Aorta (tissue), 5 donors: ENCODE measurements around the gene C4orf36. TPM values are rescaled to one million over a fixed set of nuclear protein-coding genes. Genes with fewer than 3 reads are reported as not detected.
"Not testable (repeated sequence)": the region's sequence is repeated elsewhere in the genome, so short reads cannot be mapped to it uniquely, and the experiment has no call there.

Source experiments
- ATAC-seq: fragments of 200-7000 bp; cut with Tn5 transposase; one replicate; pipeline ENCODE4 v1.9.1; 2022; ENCODE audit warnings: moderate library complexity; ENCODE audit not compliant: low FRiP score
- DNase-seq, 2 donors: peaks; one replicate each; pipeline ENCODE4 v3.0.0-alpha.2; 2020
- H3K27ac ChIP-seq, 2 donors: one replicate each; pipeline ENCODE4 v1.5.1; 2013; ENCODE audit warnings: low read length in 2 of 2, mild to moderate bottlenecking in 2 of 2, moderate library complexity in 2 of 2, control low read depth in 1 of 2, inconsistent platforms in 1 of 2, low read depth in 1 of 2
- H3K27me3 ChIP-seq, 2 donors: one replicate each; pipeline ENCODE4 v1.6.1; 2013; ENCODE audit warnings: control low read depth in 1 of 2, low read length in 1 of 2, mild to moderate bottlenecking in 1 of 2, moderate library complexity in 1 of 2; ENCODE audit not compliant: insufficient read depth in 2 of 2, control insufficient read depth in 1 of 2
- H3K36me3 ChIP-seq, 2 donors: one replicate each; pipeline ENCODE4 v1.6.1; 2013; ENCODE audit warnings: control low read depth in 1 of 2, low read length in 1 of 2, mild to moderate bottlenecking in 1 of 2; ENCODE audit not compliant: insufficient read depth in 2 of 2, control insufficient read depth in 1 of 2
- H3K4me1 ChIP-seq, 2 donors: one replicate each; pipeline ENCODE4 v1.6.1; 2013; ENCODE audit warnings: low read length in 2 of 2, control low read depth in 1 of 2, mild to moderate bottlenecking in 1 of 2, moderate library complexity in 1 of 2; ENCODE audit not compliant: insufficient read depth in 2 of 2, control insufficient read depth in 1 of 2
- H3K4me3 ChIP-seq, 2 donors: one replicate each; pipeline ENCODE4 v1.5.1; 2013; ENCODE audit warnings: low read length in 2 of 2, control low read depth in 1 of 2, mild to moderate bottlenecking in 1 of 2
- H3K9me3 ChIP-seq: one replicate; pipeline ENCODE4 v1.6.1; 2013; ENCODE audit warnings: mild to moderate bottlenecking, low read length; ENCODE audit not compliant: control insufficient read depth
- WGBS, 2 donors: extraction: QIAGEN DNeasy Blood & Tissue Kit; methylation state at CpG; one replicate each; pipeline ENCODE4 v1.1.7; 2013; 5-methylcytosine and 5-hydroxymethylcytosine counted together
- intact Hi-C, 2 donors: fragments of 100-400 bp; cut with DNase I; formaldehyde crosslinking; loops; one replicate each; pipeline versions ENCODE4 v1.14.2 to v1.15.0; 2022
- polyA plus RNA-seq, 2 donors: library from polyadenylated mRNA; stranded (reverse); fragments of 200-250 nt; gene quantifications; one replicate each; pipeline ENCODE4 v1.2.3, GENCODE V29; 2013
- total RNA-seq, 2 donors: library from RNA; stranded (reverse); fragmentation: NEBNext Ultra II Directional; extraction: Animal tissue kit (Norgen Biotek cat#: 25700); gene quantifications; one replicate each; pipeline ENCODE4 v1.2.1, GENCODE V29; 2021
- donor health status: healthy with polysubstance abuse.
- donor health status: Bipolar disorder and iron deficiency.
- donor health status: DM: no; HTN: no; CAD: no.
- donor health status: DM: no; HTN: no; CAD: no.
- donor health status: DM: yes; HTN: yes; CAD: no.

The C4orf36 gene
- total and polyA plus RNA-seq, 4 donors = 0.36 to 1.2 TPM; not detected in 2

DNA sequence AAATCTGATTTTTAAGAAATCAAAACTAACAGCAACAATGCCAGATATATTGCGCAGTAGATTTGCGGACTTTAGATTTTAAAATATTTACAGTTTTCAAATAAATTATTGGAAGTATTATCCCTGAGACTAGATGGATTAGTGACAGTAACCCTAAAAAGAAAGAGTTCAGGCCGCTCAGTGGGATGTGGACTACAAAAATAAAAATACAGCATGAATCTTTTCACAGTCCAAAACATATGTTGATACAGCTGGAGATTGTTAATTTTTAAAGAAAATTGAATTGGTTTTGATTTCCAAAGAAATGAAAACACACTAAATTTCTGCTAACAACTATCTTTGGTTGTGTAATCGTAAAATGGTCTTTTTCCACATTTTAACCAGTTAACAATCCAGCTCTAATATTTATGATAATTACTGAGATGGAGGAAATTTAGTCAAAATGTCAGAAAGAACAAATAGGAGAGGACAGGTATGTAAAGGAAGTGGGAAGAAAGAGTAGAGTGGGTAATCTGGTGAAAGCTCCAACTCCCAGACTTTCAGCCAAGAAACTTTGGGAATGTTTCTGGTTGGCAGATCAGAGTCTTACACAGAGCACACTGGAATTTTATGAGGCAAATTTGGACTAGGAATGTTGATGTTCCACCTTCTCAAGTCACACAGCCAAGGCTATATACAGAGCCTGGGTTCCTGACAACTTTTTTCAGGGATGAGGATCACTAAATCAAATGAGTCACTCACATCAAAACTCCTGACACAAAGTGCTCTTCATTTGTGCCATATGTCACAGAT is 15.1 kb downstream of the C4orf36 start:
- H3K4me1 ChIP-seq = no peaks in the 10 kb centered on the region
- H3K9me3 ChIP-seq = peaks cover 5% of the 10 kb centered on the region
- H3K36me3 ChIP-seq = no peaks in the 10 kb centered on the region
- peak overlapping the region in 1 of 2 donors; percentile 28 for H3K27ac ChIP-seq
- ATAC-seq (peak; percentile 59), DNase-seq (no peak)
- WGBS, 2 donors = 42 to 48% methylated on average over 4 of the region's 4 CpGs
- no peak overlapping the region for H3K4me3 ChIP-seq
- intact Hi-C loops = no loop called here
- no peaks in the 10 kb centered on the region for H3K27me3 ChIP-seq

- H3K4me3 ChIP-seq, H3K9me3 ChIP-seq, ATAC-seq, H3K27me3 ChIP-seq, intact Hi-C loops, H3K36me3 ChIP-seq, DNase-seq, H3K27ac ChIP-seq, H3K4me1 ChIP-seq: not testable (repeated sequence)
- 86 to 87% methylated on average over 4 of the region's 4 CpGs for WGBS, 2 donors
Measured at GRCh38 chr4:86875436-86875835, 16.8 kb downstream of the C4orf36 start.

GRCh38 chr4:86872135-86872534 is 20.1 kb downstream of the C4orf36 start:
- Histone ChIP-seq H3K4me1 (no peaks in the 10 kb centered on the region), H3K27me3 (no peaks in the 10 kb centered on the region), H3K4me3 (no peak overlapping the region), H3K27ac (no peak overlapping the region), H3K36me3 (no peaks in the 10 kb centered on the region), H3K9me3 (no peaks in the 10 kb centered on the region)
- DNase-seq (no peak), ATAC-seq (no peak)
- WGBS, 2 donors = 79 to 83% methylated on average over 4 of the region's 4 CpGs
- intact Hi-C loops = no loop called here

DNA sequence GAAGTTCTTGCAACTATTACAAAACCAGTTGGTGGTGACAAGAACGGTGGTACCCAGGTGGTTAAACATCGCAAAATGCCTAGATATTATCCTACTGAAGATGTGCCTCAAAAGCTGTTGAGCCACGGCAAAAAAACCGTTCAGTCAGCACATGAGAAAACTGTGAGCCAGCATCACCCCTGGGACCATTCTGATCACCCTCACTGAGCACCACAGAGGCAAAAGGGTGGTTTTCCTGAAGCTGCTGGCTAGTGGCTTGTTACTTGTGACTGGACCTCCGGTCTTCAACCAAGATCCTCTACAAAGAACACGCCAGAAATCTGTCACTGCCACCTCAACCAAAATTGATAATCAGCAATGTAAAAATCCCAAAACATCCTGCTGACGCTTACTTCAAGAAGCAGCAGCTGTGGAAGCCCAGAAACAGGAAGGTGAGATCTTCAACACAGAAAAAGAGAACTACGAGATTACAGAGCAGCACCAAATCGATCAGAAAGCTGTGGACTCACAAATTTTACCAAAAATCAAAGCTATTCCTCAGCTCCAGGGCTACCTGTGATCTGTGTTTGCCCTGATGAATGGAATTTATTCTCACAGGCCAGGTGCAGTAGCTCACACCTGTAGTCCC is 21.7 kb downstream of the C4orf36 start:
- no peaks in the 10 kb centered on the region for H3K4me1 ChIP-seq
- intact Hi-C loops = no loop called here
- no peak overlapping the region for H3K4me3 ChIP-seq
- no peak for ATAC-seq
- no peaks in the 10 kb centered on the region for H3K36me3 ChIP-seq
- H3K27me3 ChIP-seq = no peaks in the 10 kb centered on the region
- H3K9me3 ChIP-seq = no peaks in the 10 kb centered on the region
- H3K27ac ChIP-seq = no peak overlapping the region
- 76 to 83% methylated on average over 9 of the region's 9 CpGs for WGBS, 2 donors
- no peak for DNase-seq

DNA sequence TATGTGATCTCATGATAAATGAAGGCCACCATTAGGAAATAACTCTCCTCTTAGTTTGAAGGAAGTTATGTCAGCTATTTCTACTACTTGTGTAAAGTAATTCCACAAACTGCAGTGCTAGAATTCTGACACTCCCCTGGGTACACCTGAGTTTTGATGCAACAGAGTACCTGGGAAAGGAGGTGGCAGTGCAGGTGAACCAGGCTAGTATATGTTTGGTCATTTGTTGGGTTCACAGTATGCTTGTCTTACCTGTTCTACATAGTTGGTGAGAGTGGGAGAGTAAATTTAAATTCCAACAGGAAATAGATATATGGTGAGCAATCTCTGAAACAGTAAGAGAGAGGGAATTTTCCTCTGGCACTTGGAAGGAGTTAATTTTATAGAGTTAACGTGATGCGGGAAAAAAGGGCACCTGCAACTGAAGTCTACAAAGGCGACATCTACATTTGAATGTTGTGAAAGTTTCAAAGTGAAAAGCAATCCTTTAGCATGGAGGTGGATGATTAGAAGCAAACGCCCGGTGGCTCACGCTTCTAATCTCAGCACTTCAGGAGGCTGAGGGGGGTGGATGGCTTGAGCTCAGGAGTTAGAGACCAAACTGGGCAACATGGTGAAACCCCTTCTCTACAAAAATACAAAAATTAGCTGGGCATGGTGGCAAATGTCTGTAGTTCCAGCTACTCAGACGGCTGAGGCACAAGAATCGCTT is 34.7 kb downstream of the C4orf36 start:
- H3K36me3 ChIP-seq = no peaks in the 10 kb centered on the region
- H3K9me3 ChIP-seq = no peaks in the 10 kb centered on the region
- no peaks in the 10 kb centered on the region for H3K4me1 ChIP-seq
- H3K27me3 ChIP-seq = no peaks in the 10 kb centered on the region
- H3K27ac ChIP-seq = no peak overlapping the region
- intact Hi-C loops = no loop called here
- ATAC-seq (no peak), DNase-seq (no peak)
- WGBS, 2 donors = 87 to 88% methylated on average over 8 of the region's 8 CpGs
- H3K4me3 ChIP-seq = no peak overlapping the region

DNA sequence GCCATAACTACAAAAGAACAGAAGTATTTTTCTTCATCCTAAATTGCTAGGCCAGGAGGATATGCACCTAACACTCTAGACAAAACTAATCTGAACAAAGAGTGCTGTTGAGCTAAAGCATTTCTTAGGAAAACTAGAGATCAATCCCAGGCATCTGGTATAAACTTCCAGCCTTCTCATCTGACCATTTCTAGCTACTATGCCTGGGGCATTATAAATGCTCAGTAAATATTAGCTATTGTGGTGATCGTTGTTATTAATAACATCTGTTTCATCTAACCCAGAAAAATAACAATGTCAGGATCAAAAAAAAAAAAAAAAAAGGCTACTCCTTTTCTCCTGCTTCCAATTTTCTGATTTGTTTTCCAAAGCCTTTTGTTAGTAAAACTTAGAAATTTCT is 35.3 kb downstream of the C4orf36 start:
- H3K4me1 ChIP-seq = no peaks in the 10 kb centered on the region

GRCh38 chr4:86855572-86855971 is 36.6 kb downstream of the C4orf36 start:
- Histone ChIP-seq H3K4me3 (no peak overlapping the region), H3K9me3 (no peaks in the 10 kb centered on the region), H3K27ac (no peak overlapping the region), H3K36me3 (no peaks in the 10 kb centered on the region), H3K4me1 (no peaks in the 10 kb centered on the region), H3K27me3 (no peaks in the 10 kb centered on the region)
- DNase-seq (no peak), ATAC-seq (no peak)
- intact Hi-C loops = no loop called here
- 84 to 85% methylated on average over 2 of the region's 2 CpGs for WGBS, 2 donors

More for the DNA sequence above, 35.3 kb downstream of the C4orf36 start:
- intact Hi-C loops = no loop called here
- 32 to 46% methylated on average over 1 of the region's 1 CpG for WGBS, 2 donors
- Histone ChIP-seq H3K27me3 (no peaks in the 10 kb centered on the region), H3K36me3 (no peaks in the 10 kb centered on the region), H3K9me3 (no peaks in the 10 kb centered on the region), H3K27ac (no peak overlapping the region), H3K4me3 (no peak overlapping the region)
- ATAC-seq (no peak), DNase-seq (no peak)

DNA sequence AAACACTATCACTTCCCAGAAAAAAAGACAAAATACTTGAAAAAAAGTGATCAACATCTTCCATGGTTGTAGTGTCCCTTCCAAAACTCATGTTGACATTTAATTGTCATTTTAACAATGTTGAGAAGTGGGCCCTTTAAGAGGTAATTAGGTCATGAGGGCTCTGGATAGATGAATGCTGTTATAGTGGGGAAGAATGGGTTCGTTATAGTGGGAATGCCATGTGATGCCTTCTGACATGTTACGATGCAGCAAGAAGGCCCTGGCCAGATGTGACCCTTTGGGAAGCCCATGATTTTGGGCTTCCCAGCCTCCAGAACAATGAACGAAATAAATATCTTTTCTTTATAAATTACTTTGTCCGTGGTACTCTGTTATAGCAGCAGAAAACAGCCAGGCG is 39.0 kb downstream of the C4orf36 start:
- no peaks in the 10 kb centered on the region for H3K36me3 ChIP-seq
- no peaks in the 10 kb centered on the region for H3K9me3 ChIP-seq
- no peak overlapping the region for H3K4me3 ChIP-seq
- ATAC-seq (no peak), DNase-seq (no peak)
- H3K4me1 ChIP-seq = no peaks in the 10 kb centered on the region
- WGBS, 2 donors = 88 to 96% methylated on average over 5 of the region's 5 CpGs
- no peak overlapping the region for H3K27ac ChIP-seq
- no peaks in the 10 kb centered on the region for H3K27me3 ChIP-seq
- intact Hi-C loops = no loop called here
